GM18907 (cell line): Measurements from ENCODE around the gene MSANTD2.

Experiments used
- ATAC-seq: cut with Tn5 transposase; IDR thresholded peaks from one replicate; pipeline ENCODE4 v1.9.1; 2021; ENCODE audit warnings: mild to moderate bottlenecking, moderate library complexity; ENCODE audit not compliant: unreplicated experiment

MSANTD2 gene

DNA sequence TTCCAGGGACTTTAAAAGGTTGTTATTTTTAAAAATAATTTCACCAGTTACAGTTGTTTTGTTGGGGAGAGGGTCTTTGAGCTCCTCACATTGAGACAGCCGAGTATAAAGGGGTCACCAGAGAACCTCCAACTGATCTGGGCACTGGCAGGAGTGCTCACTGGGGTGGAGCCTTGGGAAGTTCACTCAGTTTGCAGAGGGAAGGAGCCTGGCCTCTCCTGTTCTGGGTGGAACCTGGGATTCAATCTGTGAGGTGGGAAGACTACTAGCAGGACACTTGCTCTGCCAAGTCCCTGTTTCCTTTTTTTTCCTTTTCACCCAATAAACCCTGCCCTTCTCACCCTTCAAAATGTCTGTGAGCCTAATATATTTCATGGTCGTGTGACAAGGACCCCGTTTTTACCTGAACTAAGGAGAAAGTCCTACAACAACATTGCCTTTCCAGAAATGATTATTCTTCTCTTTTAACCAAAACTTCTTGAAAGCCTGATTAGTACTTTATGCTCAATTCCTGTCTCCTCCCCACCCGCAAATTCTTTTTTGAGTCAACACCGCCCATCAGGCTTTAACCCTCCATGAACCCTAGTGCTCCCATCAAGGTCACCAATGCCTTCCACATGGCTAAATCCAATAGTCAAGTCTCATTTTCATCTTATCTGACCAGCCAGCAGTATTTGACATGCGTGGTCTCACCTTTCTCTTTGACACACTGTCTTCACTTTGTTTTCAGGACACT lies 22.0 kb upstream of the MSANTD2 start:
- ATAC-seq: no peak

DNA sequence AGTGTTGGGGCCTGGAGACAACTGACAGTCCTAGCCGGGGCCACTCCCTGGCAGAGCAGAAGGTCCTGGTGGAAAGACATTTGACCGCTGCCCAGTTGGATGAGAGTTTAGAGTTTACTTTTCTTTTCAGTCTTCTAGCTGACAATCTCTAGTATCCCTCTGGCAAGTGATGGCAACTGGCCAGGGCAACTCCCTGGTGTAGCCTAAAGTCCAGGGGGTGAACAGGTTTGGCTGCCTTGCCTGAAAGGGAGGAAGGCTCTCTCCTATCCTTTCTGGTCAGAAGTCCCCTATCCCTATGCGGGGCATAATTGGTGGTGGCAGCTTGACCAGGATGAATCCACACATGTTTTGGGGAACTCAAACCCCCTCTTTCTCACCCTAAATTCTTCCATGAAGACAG lies 16.8 kb upstream of the MSANTD2 start:
- ATAC-seq: no peak

DNA sequence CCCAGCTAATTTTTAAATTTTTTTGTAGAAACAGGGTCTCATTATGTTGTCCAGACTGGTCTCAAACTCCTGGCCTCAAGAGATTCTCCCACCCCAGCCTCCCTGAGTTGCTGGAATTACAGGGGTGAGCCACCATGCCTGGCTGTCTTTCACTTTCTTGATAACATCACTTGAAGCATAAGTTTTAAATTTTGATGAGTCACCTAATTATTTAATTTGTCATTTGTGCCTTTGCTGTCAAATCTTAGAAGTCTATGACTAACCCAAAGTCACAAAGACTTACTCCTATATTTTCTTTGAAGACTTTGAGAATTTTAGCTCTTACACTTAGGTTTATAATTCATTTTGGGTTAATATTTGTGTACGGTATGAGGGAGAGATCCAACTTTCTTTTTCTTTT lies 14.5 kb upstream of the MSANTD2 start:
- ATAC-seq: no peak

DNA sequence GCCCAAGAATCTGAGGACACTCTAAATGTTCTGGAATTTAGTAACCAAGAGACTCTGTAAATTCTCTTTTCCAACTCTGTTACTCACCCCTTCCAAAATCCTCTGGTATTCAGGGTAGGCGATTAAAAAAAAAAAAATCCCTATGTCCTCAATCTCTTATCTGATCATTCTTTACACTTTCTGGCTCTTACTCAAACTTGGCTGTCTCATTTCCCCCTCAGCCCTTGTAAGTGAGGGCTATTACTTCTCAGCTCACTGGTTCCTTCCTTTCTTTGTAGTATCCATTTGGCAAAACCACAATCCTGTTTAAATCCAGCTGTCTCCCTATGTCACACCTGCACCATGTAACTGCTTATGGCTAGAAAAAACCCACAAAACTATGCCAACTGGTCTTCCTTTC lies 12.7 kb upstream of the MSANTD2 start:
- ATAC-seq: no peak

DNA sequence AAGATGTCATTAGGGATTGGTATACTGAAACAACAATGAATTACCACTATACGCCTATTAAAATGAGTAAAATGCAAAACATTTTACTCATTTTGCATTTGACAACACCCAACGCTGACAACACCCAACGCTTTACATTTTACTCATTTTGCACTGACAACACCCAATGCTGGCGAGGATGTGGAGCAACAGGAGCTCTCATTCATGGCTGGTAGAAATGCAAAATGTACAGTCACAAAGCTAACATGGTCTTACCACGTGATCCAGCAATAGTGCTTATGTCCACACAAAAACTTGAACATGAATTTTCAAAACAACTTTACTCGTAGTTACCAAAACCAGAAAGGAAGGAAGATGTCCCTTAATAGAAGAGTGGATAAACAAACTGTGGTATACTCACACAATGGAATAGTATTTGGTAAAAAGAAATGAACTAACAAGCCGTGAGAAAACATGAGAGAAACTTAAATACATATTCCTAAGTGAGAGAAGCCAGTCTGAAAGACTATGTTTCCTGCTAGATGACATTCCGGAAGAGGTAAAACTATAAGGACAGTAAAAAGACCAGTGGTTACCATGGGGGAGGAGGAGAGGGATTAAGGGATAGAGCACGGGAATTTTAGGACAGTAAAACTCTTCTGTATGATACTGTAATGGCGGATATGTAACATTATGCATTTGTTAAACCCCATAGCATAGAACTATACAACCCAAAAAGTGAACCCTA lies 11.4 kb upstream of the MSANTD2 start:
- ATAC-seq: no peak

DNA sequence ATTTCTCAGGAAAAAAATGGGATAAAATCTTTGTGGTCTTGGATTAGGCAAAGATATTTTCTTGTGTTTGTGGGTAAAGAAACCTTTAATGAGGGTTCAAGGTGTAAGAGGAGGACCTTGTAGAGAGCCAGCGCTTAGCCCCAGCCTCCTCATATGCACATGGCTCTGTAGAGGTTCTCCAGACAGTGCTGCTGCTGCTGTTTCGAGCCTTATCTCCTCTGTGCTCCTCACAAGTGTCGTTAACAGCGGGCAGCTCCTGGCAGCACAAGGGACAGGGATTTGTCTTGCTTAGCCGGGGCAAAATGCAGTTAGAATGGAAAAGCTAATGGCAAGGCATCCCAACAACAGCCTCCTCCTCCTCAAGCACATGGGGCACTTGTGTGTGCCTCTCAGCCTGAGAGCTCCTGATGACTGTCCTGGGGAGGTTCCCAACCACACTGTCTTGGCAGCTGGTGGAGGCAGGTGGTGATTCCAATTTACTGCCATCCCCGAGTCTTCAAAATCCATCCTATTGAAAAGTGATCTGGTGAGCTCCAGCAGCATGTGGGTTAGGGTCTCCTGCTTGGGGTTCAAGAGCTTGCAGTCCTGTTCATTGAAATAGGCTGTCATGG lies 7.6 kb upstream of the MSANTD2 start:
- ATAC-seq: no peak

DNA sequence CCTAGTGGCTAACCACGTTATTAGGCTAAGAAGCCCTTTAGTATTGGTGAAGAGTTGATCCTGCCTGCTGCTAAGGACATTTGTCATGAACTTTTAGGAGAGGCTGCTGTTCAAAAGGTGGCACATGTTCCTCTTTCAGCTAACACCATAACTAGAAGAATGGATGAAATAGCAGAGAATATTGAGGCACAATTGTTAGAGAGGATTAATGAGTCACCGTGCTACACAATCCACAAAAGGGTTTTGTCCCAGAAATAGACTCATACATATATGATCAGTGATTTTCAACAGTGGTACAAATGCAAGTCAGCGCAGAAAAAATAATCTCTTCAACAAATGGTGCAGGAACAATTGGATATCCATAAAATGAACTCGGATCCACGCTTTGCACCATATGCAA lies 7.0 kb upstream of the MSANTD2 start:
- no peak for ATAC-seq

DNA sequence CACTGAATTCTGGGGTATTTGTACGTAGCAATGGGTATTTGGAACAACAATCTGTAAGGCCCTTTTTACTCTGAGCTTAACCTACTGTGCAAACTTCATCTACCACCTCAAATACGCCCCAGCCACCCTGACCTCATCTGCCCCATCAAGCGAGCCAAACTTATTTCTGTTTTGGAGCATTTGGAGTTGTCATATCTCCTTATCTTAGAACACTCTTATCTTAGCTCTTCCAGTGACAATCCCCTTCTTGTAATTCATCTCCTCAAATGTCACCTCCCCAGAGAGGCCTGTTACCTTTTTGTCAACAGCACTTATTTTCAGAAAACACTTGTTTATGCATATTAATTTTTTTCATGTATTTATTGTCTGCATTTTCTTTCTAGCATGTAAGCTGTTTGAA lies 4.7 kb upstream of the MSANTD2 start:
- ATAC-seq: no peak

DNA sequence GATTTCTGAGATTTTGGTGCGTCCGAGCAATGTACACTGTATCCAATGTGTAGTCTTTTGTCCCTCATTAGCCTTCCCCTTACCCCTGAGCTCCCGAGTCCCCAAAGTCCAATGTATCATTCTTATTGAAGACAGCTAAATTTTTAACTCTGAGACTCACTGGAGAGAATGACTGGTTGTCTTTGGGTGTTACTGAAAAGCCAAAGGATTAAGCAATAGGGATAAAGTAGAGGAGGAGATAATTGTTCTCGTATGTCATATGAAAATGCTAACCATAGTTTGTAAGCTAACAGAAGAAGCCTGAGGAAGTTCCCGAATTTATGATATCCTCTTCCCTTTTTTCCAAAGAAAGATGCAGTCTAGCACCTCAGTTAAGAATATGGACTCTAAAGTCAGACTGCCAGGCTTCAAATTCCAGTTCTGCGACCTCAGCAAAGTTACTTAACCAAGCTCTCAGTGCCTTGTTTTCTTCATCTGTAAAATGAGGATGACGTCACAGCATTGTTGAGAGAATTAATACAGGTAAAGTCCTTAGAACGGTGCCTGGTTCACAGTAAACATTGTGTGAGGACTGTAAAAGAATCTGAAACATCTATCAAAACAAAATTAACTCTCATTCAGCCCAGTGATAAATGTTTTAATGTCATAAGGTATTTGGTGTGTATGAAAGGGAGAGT lies 1.6 kb upstream of the MSANTD2 start:
- no peak for ATAC-seq

DNA sequence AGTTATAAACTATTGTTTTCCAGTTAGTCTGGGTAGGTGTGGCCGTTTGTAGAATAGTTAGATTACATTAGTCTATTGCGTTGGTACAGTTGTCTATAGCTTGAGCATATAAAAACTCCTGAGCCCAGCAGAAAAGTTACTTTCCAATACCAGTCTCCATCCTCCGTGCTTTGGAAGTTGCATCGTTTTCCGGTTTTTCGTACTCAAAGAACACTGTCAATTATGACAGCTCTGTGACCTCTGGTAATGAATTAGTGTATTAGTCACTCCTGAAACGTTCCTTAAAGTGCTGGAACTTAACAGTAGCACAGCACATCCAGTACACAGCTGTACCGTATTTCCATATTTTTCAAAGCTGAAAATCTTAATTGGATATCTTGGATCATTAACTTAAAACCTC lies 808 bp upstream of the MSANTD2 start:
- no peak for ATAC-seq

DNA sequence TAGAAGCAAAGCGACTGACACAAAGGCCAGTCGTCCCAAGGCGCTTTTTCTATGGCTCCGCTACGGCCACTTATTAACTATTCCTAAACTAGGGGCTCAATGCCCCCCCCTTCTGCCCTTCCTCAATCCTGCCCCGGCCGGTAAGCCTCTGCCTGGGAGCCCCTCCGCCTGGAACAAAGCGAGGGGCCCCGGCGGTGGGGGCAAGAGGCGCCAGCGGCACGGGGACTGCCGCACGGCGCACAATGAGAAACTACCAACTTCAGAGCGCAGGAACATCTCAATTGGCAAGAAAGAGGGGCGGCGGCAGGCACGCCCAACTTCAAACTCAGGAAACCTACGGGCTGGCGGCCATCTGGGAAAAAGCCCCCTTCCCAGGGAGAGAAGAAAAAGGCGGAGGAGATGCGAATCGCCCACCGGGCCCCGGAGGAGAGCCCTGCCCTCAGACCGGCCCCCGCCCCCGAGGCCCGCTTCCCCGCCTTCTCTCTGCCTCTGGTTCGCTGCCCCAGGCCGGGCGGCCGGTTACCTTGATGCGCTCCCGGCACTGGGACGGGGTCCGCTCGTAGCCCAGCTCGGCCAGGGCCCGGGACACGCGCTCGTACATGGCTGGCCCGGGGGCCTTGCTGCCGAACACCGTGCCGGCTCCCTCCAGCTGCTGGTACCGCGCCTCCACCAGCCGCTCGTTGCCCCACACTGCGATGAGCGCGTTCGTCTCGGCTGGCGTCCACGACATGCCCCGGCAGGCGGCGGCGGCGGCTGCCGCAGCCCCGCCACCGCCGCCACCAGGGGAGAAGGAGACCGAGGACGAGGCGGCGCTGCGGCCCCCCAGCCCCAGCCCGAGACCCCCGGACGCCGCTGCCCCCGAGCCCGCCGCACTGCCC lies 619 bp downstream of the MSANTD2 start:
- peak; percentile 44 for ATAC-seq

DNA sequence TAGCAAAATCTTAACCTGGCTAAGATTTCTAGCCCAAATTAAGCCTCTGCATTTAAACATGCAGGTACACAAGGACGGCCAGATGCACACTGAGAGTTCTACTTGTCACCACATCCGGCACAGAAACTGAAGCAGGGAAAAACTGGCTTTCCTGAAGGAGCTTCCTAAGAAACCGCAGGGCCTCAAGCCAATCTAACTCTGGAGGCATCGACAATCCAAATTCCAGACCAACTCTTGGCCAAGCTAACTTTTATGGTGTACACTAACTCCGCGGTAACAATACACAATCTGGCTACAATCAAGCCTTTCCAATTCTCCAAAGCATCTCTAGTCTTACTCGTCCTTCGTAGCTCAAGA lies 1.2 kb downstream of the MSANTD2 start:
- peak; percentile 26 for ATAC-seq

DNA sequence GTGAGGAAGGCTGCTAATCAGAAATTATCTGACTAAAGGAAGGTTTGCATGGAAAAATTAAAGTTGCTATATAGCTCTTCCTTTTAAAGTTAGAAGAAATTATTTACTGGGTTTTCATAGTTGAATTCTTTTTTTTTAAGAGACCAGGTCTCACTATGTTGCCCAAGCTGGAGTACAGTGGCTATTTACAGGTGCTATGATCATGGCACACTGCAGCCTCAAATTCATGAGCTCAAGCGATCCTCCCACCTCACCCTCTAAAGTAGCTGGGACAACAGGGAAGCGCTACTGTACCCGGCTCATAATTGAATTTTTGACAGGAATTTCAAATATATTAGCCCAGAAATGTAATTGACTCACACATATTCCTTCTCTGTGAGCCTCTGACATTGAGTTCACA lies 3.9 kb downstream of the MSANTD2 start:
- no peak for ATAC-seq

DNA sequence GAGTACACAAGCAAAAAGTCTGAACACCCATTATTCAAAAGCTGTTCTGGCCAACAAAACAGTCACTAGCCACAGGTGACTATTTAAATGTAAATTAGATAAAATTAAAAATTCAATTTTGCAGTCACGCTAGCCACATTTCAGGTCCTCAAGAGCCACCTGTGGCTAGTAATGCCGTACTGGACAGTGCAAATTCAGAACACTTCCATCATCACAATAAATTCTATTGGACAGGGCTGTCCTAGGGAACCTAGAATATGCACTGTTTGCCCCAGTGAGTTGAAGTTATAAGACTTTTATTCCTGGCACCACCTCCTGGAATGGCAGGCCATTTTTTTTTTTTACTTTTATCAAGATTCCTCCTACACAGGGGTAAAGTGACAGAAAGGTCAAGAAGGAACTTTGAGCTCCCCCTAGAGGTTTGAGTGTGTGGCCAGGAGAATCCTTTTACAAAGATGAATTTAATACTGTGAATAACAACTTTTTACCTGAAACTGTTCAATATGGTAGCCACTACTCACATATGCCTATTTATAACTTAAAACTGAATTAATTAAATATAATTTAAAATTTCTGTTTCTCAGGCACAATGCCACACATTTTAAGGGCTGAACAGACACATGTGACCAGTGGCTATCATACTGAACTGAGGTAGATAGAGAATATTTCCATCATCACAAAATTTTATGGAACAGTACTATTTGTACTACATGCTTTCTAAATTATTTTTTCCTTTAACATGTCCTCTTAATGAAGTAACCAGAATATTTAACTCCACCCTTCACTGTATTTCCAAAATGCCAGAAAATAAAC lies 6.5 kb downstream of the MSANTD2 start:
- ATAC-seq: peak; percentile 51

DNA sequence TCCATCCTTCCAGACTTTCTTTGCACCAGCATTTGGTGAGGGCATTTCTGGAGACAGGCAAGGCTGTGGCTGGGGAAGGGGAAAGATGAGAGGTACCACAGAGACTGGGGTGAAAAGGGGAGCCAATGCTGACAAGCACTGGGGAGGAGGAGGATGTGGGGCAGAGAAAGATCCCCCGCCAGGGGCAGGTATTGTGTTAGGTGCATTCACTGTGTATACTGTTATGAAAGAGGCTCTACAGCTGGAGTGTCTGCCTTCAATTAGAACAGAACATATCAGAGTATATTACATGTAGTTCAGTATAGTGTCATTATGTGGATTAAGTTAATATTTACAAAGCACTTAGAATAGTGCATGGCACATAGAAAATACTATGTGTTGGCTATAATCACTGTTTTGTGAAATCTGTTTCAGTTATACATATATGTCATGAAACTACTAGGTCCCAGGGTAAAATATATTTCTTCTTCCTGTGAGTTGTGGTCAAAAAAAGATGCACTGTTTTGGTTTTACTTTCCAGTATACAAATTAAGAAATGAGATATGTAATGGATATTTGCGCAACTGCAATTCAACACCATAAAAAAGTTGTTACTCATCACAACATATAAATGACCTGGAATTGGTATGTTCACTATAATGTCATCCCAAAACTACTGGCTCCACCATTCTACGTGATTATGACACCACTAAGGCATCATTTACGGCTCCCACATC lies 8.4 kb downstream of the MSANTD2 start:
- ATAC-seq: peak; percentile 67

DNA sequence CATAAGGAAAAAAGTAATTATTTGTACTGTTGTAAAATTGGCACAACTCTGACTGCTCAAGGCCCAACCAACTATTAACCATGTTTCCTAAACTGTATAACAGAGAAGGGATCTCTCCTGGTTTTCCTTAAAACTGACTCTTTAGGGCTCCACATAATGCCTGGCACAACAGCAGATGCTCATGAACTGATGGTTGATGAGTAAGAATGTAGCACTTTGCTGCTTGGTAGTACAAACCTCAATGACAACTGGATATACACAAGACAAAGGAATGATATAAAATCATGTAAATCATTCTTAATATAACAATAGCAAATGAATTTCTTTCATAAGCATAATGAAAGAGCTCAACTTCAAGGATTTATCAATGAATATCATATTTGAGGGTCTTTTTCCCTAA lies 11.7 kb downstream of the MSANTD2 start:
- no peak for ATAC-seq

DNA sequence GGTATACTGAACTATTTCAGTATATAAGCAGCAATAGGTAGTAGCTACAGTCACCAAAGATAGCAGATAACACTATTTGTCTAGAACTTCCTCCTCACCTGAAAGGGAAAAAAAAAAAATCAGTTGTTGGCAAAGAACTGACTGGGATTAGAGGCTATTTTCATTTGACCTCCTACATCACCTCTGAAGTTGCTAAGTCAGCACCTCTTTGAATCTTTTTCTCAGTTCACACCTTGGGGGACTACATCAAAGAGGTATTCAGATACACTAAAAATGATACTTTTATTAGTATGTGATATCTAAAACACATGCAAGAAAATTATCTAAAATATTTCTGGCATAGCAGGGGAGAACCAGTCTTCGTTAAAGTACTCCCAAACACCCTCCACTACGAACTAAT lies 16.2 kb downstream of the MSANTD2 start:
- no peak for ATAC-seq

DNA sequence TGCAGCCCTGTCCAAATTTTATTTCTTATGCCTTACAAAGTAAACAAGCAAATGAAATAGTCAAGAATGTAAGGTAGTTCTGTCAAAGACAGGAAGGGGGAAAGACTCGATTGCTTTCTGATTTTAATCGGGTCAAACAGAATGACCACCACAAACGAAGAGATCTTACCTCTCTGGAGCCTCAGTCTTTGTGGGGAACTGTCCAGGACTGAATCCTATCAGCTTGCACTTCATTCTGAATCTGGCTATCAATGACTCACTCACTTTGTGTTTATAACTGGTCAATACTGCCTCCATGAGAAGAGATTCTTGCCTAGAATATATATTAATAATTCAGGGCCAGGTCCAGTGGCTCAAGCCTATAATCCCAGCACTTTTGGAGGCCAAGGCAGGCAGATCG lies 17.2 kb downstream of the MSANTD2 start:
- ATAC-seq: no peak

DNA sequence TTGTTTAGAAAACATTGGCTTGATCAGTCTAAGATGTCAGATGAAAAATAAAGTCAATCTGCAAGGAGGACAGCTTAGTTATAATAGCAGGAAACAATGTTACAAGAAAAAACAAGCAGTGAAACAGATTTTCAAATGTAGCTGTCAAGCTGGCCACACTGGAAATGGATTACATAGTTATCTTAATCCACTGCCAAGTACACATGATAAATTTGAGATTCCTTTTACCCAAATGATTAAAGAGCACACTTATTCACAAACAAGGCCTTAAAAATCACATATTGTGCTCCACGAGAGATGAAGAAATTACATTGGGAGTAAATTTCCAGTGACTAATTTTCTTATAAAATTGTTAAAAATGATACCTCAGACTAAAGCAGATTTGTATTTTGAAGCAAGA lies 20.6 kb downstream of the MSANTD2 start:
- no peak for ATAC-seq
